HepG2 (cell line): ENCODE measurements around the gene FSD2. TPM values are rescaled to one million over a fixed set of nuclear protein-coding genes. Genes with fewer than 3 reads are reported as not detected.
A peak's percentile ranks its signal among the peaks of the same experiment; 100 is the strongest.

Experiments
- ARHGAP35 ChIP-seq: sonication (generic); formaldehyde crosslinking; IDR thresholded peaks from 2 replicates; pipeline ENCODE4 v1.9.0; 2022; ENCODE audit warnings: mild to moderate bottlenecking, inconsistent platforms, moderate library complexity, missing genetic modification reagents, borderline replicate concordance
- ATF7 ChIP-seq, 2 experiments: fragments of 450-650 bp in 1 of 2; sonication (generic) in 1 of 2; formaldehyde crosslinking in 1 of 2; IDR thresholded peaks; 2 replicates each; pipeline versions ENCODE4 v1.4.0 to v1.6.1; 2016 to 2020; ENCODE audit warnings: antibody characterized with exemption in 1 of 2, mild to moderate bottlenecking in 1 of 2, missing genetic modification reagents in 1 of 2
- HDAC2 ChIP-seq: sonication (generic); formaldehyde crosslinking; IDR thresholded peaks from 2 replicates; pipeline ENCODE4 v1.4.0; 2020; ENCODE audit warnings: missing genetic modification reagents
- HOXA9 ChIP-seq: sonication (generic); formaldehyde crosslinking; IDR thresholded peaks from 2 replicates; pipeline ENCODE4 v1.8.1; 2022; ENCODE audit warnings: missing genetic modification reagents, mild to moderate bottlenecking, moderate library complexity, borderline replicate concordance
- KLF16 ChIP-seq, 2 experiments: sonication (generic) in 1 of 2; formaldehyde crosslinking in 1 of 2; IDR thresholded peaks; 2 replicates each; pipeline versions ENCODE4 v1.6.1 to v1.8.0; 2016 to 2023; ENCODE audit warnings: missing genetic modification reagents in 2 of 2, missing compliant biosample characterization in 1 of 2
- TCF7 ChIP-seq: sonication (generic); IDR thresholded peaks from 2 replicates; pipeline ENCODE4 v1.6.1; 2016; ENCODE audit warnings: antibody characterized with exemption, low read depth
- ZBED4 ChIP-seq: sonication (generic); formaldehyde crosslinking; IDR thresholded peaks from 2 replicates; pipeline ENCODE4 v1.4.0; 2020; ENCODE audit warnings: missing genetic modification reagents, borderline replicate concordance
- ZEB1 ChIP-seq: IDR thresholded peaks from 2 replicates; pipeline ENCODE4 v1.6.1; 2012; ENCODE audit warnings: mild to moderate bottlenecking, low read depth, inconsistent platforms; ENCODE audit not compliant: insufficient replicate concordance
- ZFP82 ChIP-seq: sonication (generic); formaldehyde crosslinking; IDR thresholded peaks from 2 replicates; pipeline ENCODE4 v1.5.1; 2020; ENCODE audit warnings: mild to moderate bottlenecking, missing genetic modification reagents, borderline replicate concordance
- ZNF589 ChIP-seq: sonication (generic); formaldehyde crosslinking; conservative IDR thresholded peaks from 2 replicates; pipeline ENCODE4 v1.8.0; 2022; ENCODE audit warnings: mild to moderate bottlenecking, moderate library complexity, missing genetic modification reagents
- ZNF646 ChIP-seq: sonication (generic); formaldehyde crosslinking; IDR thresholded peaks from 2 replicates; pipeline ENCODE4 v1.9.0; 2021; ENCODE audit warnings: mild to moderate bottlenecking, missing genetic modification reagents
- ZNF7 ChIP-seq: IDR thresholded peaks from 2 replicates; pipeline ENCODE4 v1.6.1; 2016; ENCODE audit warnings: missing biosample characterization, missing genetic modification reagents
- polyA plus RNA-seq, 8 experiments: library from polyadenylated mRNA; depleted of rRNA in 3 of 8; stranded (reverse) in 7 of 8; unstranded in 1 of 8; fragments of >200 nt; fragmentation: Illumina TruSeq in 4 of 8; extraction: Trizol in 4 of 8; gene quantifications; 2 replicates each; pipeline versions ENCODE4 v1.2.1 to v1.2.3, GENCODE V29; 2011 to 2016; ENCODE audit warnings: low read depth in 4 of 8, missing spikeins in 1 of 8, mixed read lengths in 1 of 8; ENCODE audit not compliant: insufficient read depth in 1 of 8
- total RNA-seq, 5 experiments: library from RNA; depleted of rRNA; stranded (reverse); fragments of >200 nt; fragmentation: Illumina TruSeq; extraction: Trizol; gene quantifications; 2 replicates each; pipeline ENCODE4 v1.2.3, GENCODE V29; 2016; ENCODE audit warnings: low read depth in 1 of 5
- TF ChIP-seq, protein P1 (sequence below): IDR thresholded peaks from 2 replicates; pipeline ENCODE4 v1.6.1; 2016; ENCODE audit warnings: low read depth, borderline replicate concordance
- TF ChIP-seq, protein P2 (sequence below): sonication (generic); formaldehyde crosslinking; IDR thresholded peaks from 2 replicates; pipeline ENCODE4 v1.4.0; 2020; ENCODE audit warnings: mild to moderate bottlenecking, missing genetic modification reagents

Gene FSD2
- total and polyA plus RNA-seq, 2 of the 13 experiments (the other 11 are each of a cell fraction or from before 2014, with no cell fraction given): not detected

DNA sequence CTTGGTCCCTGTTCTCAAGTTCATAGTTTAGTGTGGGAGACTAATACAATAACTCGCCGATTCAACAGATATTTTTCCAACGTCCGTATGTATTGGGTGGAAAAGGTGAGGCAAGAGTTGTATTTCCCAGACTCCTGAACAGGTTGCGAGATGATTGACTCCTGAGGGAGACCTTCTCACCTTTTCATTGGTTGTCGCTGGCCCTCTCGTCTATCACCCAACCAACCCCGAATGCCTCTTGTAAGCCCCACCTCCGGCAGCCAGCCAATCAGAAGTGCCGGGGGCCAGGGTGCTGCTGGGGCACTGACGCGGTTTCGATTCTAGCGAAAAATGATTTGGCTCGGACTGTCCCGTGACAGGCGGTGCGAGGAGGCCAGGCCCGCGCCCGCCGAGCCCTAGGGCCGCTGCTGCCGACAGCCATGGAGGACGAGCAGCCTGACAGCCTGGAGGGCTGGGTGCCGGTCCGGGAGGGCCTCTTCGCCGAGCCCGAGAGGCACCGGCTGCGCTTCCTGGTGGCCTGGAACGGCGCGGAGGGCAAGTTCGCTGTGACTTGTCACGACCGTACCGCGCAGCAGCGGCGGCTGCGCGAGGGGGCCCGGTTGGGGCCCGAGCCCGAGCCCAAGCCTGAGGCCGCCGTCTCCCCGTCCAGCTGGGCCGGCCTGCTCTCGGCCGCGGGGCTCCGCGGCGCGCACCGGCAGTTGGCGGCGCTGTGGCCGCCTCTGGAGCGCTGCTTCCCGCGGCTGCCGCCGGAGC is 3.6 kb upstream of the FSD2 start, which contains the start of gene WHAMM (continued):
- 0 out of 2 replicates have a peak, but pooled peaks have one; percentile 13 for TF ChIP-seq ZBED4
- TF ChIP-seq ARHGAP35 (CRISPR knock-in tag): peak; percentile 24; the same call in 1 of the 2 replicates
- peak in 1 of 2 experiments; percentile 57; a peak in 1 of 4 replicates for TF ChIP-seq KLF16 (CRISPR knock-in tag; IDR thresholded peaks at IDR 0.05)
- TF ChIP-seq HOXA9: no peak
- no peak for TF ChIP-seq ZFP82 (CRISPR knock-in tag)
- TF ChIP-seq, protein P1, sequence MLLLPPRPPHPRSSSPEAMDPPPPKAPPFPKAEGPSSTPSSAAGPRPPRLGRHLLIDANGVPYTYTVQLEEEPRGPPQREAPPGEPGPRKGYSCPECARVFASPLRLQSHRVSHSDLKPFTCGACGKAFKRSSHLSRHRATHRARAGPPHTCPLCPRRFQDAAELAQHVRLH: no peak
- no peak for TF ChIP-seq ZNF7 (CRISPR knock-in tag)
- TF ChIP-seq, protein P2, sequence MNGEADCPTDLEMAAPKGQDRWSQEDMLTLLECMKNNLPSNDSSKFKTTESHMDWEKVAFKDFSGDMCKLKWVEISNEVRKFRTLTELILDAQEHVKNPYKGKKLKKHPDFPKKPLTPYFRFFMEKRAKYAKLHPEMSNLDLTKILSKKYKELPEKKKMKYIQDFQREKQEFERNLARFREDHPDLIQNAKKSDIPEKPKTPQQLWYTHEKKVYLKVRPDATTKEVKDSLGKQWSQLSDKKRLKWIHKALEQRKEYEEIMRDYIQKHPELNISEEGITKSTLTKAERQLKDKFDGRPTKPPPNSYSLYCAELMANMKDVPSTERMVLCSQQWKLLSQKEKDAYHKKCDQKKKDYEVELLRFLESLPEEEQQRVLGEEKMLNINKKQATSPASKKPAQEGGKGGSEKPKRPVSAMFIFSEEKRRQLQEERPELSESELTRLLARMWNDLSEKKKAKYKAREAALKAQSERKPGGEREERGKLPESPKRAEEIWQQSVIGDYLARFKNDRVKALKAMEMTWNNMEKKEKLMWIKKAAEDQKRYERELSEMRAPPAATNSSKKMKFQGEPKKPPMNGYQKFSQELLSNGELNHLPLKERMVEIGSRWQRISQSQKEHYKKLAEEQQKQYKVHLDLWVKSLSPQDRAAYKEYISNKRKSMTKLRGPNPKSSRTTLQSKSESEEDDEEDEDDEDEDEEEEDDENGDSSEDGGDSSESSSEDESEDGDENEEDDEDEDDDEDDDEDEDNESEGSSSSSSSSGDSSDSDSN: peak; percentile 91
- TF ChIP-seq ZEB1: no peak
- TF ChIP-seq ZNF646 (CRISPR knock-in tag): no peak
- TF ChIP-seq ATF7 (IDR thresholded peaks at IDR 0.05): no peak
- TF ChIP-seq ATF7 (CRISPR knock-in tag; IDR thresholded peaks at IDR 0.05): no peak; the same call in 1 of the 2 replicates
- TF ChIP-seq ZNF589: no peak
- peak; percentile 33; the same call in 1 of the 2 replicates for TF ChIP-seq HDAC2 (CRISPR knock-in tag)
- no peak for TF ChIP-seq TCF7
